Cardiac fibroblast (primary cell): ENCODE data around the gene COMMD3.

Source experiments
- DNase-seq, 2 donors: peaks; one replicate each; pipeline versions ENCODE4 v3.0.0 to v3.0.0-alpha.2; 2010; ENCODE audit warnings: low read depth in 2 of 2
- H3K4me3 ChIP-seq, 2 donors: replicated peaks in 1 of 2; 1 replicate in 1 of 2; 2 replicates in 1 of 2; pipeline ENCODE4 v1.5.1; 2011; ENCODE audit warnings: low read depth in 2 of 2, low read length in 2 of 2, mild to moderate bottlenecking in 2 of 2, moderate library complexity in 1 of 2
- TF ChIP-seq, protein P1 (sequence below): IDR thresholded peaks from one replicate; pipeline ENCODE4 v1.5.1; 2011; ENCODE audit warnings: low read depth, mild to moderate bottlenecking, low read length, inconsistent platforms

The COMMD3 gene

DNA sequence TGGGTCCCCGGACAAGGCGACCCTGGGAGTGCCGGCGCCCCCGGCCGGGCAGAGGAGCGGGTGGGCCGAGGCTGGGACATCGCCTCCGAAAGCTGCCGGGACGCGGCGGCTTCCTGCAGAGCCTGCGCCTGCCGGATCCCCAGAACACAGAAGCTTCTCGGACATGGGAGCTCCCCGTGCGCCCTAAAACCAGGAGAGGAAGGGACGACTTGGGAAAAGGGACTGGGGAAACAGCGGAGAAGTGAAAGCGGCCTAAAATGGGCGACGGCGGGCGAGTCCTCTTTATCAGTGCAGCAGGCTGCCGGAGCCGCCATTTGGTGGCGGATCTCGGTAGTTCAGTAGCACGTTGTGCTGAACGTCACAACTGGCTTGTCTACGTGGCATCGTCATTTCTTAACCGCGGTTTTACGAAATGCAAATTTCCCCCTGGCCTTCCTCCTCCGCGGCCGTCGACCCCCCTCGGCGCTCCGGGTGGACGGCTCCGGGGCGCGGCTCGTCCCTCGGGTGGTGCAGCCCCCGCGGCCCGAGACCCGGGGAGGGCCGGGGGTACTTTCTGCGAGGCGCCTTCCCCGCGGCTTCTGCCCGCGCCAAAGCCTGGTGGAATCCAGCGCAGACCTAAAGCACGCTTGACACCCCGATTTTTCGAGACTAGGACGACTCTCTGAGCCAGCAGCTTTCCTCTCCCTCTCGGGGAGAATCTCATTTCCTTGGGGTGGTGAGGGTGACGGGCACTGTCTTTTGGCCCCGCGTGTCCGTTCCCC, 19.2 kb downstream of the COMMD3 start:
- TF ChIP-seq, protein P1, sequence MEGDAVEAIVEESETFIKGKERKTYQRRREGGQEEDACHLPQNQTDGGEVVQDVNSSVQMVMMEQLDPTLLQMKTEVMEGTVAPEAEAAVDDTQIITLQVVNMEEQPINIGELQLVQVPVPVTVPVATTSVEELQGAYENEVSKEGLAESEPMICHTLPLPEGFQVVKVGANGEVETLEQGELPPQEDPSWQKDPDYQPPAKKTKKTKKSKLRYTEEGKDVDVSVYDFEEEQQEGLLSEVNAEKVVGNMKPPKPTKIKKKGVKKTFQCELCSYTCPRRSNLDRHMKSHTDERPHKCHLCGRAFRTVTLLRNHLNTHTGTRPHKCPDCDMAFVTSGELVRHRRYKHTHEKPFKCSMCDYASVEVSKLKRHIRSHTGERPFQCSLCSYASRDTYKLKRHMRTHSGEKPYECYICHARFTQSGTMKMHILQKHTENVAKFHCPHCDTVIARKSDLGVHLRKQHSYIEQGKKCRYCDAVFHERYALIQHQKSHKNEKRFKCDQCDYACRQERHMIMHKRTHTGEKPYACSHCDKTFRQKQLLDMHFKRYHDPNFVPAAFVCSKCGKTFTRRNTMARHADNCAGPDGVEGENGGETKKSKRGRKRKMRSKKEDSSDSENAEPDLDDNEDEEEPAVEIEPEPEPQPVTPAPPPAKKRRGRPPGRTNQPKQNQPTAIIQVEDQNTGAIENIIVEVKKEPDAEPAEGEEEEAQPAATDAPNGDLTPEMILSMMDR: peak; percentile 19
- peak overlapping the region; percentile 47 to 54 for H3K4me3 ChIP-seq
- peak; percentile 68 to 69 for DNase-seq

DNA sequence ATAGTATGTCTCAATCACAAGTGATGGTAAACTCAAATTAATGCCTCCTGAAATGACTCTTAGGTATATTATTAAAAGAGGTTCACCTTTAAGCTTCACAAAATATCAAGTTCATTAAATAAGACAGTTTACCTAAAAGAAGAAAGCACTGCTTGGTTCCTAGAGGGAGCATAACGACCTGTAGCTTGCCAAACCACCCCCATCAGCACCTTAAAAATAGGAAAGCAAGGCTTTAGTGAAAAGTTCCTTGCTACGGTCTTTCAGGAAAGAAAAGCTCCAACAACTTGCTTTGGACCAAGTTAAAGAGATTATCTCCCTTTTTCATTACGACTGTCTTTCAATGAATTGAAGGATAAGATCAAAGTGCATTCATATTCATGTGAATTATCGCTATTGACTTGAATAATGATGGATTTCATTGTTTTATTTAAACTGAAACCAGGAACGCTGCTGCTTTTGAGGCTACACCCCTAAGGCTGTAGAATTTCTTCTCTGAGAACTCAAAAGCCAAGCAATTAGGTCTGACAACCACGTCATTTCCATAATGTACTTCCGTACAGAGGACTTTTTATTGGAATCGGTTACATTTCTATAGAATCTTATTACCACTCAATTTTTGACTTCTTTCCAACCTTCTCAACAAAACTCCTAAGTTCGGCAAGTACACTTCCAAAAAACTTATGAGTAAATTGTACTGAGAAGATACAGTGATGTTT, 22.2 kb downstream of the COMMD3 start:
- TF ChIP-seq, protein P1: no peak
- H3K4me3 ChIP-seq: no peak overlapping the region
- no peak for DNase-seq

DNA sequence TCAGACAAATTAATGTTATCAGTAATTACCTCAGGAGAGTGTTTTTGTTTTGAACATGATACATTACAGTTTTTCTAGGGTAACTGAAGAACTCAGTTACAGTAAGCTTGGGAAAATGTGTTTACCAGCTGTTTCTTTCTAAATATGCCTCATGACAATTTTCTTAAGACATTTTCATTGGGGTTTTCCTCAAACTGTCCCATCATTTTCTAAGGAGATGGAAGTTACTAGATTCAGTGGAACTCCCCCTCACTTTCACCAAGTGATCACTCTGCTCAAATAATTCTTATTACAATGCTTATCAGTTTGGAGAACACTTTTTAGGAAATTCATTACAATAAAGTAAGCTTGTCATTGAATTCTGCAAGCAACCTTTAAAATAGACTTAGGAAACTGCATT, 22.7 kb downstream of the COMMD3 start:
- no peak for DNase-seq
- no peak overlapping the region for H3K4me3 ChIP-seq
- TF ChIP-seq, protein P1: no peak

DNA sequence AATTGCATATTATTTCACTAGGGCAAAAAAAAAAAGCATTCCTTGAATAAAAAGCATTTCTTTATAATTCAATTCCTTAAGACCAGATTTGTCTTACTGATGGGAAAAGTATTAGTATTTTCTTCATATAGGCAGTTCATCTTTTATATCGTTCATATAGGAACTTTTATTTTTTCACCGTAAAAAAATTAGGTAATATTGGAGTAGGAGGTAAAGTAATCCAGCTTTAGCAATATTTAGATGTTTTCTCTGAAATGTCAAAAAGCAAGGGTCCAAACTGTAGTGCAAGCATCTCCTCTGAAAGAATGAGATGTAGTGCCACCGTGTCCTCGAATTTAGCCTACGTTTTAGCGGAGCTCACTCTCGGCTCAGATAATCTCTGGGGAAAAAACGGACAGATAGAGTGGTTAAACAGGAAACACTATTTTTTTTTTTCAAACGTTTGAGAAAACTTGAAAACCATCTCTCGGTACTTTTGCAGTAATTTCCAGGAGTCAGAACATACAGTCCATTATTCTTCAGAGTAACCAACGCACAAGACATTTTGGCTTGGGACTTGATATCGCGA, 23.7 kb downstream of the COMMD3 start:
- DNase-seq: no peak
- TF ChIP-seq, protein P1: no peak

DNA sequence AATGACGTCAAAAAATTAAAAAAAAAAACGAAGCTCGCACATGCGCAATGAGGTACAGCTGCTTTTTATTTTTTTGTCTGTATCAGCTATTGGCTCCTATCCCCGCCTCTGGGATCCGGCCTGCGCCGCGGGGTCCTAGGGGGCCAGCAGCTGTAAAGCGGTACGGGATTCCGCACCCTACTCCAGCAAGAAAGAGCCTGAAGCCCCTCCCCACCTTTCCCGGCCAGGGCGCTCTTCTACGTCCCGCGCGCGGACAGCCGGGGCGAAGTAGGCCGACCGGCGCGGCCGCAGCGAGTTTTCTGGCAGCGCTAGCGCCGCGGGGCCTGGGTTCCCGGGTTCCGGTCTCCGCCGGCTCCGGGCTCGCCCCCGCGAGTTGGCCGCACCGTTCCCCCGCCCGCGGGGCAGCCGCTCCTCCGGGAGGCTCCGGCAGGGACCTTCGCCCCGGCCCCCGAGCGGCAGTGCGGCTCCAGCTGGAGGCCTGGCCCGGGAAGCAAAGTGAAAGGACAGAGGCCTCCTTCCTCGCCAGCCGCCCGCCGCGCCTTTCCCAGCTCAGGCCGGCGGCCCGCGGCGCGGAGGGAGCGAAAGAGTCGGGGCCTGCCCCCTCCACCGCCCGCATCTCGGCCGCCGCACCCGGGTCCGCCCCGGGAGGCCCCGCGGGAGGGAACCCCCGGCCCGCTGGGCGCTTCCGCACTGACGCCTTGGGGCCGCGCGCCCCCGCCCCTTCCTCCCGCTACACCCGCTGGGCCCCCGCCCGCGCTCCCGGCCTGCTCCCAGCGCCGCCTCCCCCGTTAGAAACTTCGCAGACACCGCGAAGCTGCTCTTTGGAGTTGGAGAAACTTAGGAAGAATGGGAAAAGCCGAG, 24.4 kb downstream of the COMMD3 start:
- peak overlapping the region; percentile 67 to 68 for H3K4me3 ChIP-seq
- TF ChIP-seq, protein P1: no peak
- DNase-seq: peak; percentile 92 to 93

More for the DNA sequence above, 23.7 kb downstream of the COMMD3 start:
- peak overlapping the region; percentile 67 to 68 for H3K4me3 ChIP-seq

DNA sequence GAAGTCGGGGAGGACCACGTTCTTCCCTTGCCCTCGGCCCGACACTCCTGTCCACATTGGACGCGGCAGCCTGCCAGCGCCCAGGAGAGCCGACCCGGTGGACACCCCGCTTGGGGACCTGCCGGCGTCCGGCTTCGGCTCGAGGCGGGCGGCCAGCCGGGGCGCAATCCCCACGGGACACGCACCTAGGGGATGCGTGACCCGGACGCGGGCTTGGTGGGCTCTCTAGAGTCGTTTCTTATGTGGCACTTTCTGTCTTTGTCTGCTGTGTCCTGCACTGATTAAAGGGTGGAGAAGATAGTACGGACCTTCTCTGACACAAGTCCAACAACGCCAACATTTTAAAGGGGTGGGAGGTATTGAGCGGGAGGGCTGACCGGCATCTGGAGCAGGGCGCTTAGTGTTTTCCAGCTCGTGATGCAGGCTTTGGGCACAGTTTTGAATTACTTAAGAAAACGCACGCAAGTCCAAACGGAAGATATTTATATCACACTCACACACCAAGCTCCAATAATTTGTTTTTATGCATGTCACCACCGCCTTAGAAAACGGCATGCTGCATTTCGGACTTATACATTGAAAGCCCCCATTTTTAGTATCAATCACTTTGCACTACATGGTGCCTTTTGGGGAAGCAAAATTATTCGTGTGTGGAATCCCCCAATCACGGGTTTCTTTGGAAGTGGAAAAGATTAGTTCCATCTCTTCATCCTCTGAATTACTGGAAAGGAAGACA, 25.2 kb downstream of the COMMD3 start:
- peak; percentile 40 to 42 for DNase-seq
- TF ChIP-seq, protein P1: no peak
- H3K4me3 ChIP-seq: peak overlapping the region; percentile 67 to 68
